CD4-positive, alpha-beta T cell (primary cell): ENCODE data around the gene RPLP2. TPM values are rescaled to one million over a fixed set of nuclear protein-coding genes. Genes with fewer than 3 reads are reported as not detected.

ENCODE experiments used
- ATAC-seq: fragments of 200-7000 bp; cut with Tn5 transposase; one replicate; pipeline ENCODE4 v1.10.0; 2022; ENCODE audit warnings: mild to moderate bottlenecking; ENCODE audit not compliant: poor library complexity
- CTCF ChIA-PET: fragments of 350-600 bp; sonication (Branson Sonifier 250); formaldehyde crosslinking; loops from one replicate; lab custom pipeline; 2021; ENCODE audit warnings: antibody characterized with exemption, inconsistent platforms; lab: Charles Lee
- POLR2A ChIA-PET: fragments of 350-600 bp; sonication (Branson Sonifier 250); formaldehyde crosslinking; loops from one replicate; lab custom pipeline; 2021; ENCODE audit warnings: antibody characterized with exemption, inconsistent platforms; lab: Charles Lee
- DNase-seq, 14 experiments: peaks; one replicate each; pipeline ENCODE4 v3.0.0-alpha.2; 2013 to 2020; ENCODE audit warnings: mixed read lengths in 2 of 14
- H3K27ac ChIP-seq, 2 donors: one replicate each; pipeline versions ENCODE4 v1.5.1 to v1.7.0; 2013; ENCODE audit warnings: low read length in 2 of 2, low read depth in 1 of 2, mild to moderate bottlenecking in 1 of 2
- H3K27me3 ChIP-seq, 2 experiments: 1 replicate in 1 of 2; 2 replicates in 1 of 2; pipeline versions ENCODE4 v1.6.1 to v1.7.0; 2013; ENCODE audit warnings: low read length in 2 of 2, control low read depth in 1 of 2, mild to moderate bottlenecking in 1 of 2, moderate library complexity in 1 of 2; ENCODE audit not compliant: insufficient read depth in 2 of 2, control insufficient read depth in 1 of 2
- H3K36me3 ChIP-seq: one replicate; pipeline ENCODE4 v1.6.1; 2013; ENCODE audit warnings: low read length, control low read depth; ENCODE audit not compliant: insufficient read depth
- H3K4me1 ChIP-seq: one replicate; pipeline ENCODE4 v1.6.1; 2013; ENCODE audit warnings: low read length, control low read depth; ENCODE audit not compliant: insufficient read depth
- H3K4me3 ChIP-seq: one replicate; pipeline ENCODE4 v1.5.1; 2013; ENCODE audit warnings: mild to moderate bottlenecking, low read length, moderate library complexity
- H3K9me3 ChIP-seq, 2 experiments: 1 replicate in 1 of 2; 2 replicates in 1 of 2; pipeline versions ENCODE4 v1.6.1 to v1.7.0; 2013; ENCODE audit warnings: low read length in 2 of 2, mild to moderate bottlenecking in 2 of 2, control low read depth in 1 of 2, moderate library complexity in 1 of 2; ENCODE audit not compliant: control insufficient read depth in 1 of 2, insufficient read depth in 1 of 2
- H3K27ac Mint-ChIP-seq: one replicate; pipeline ENCODE4 v1.8.0; 2020; ENCODE audit warnings: mixed read lengths
- H3K27me3 Mint-ChIP-seq: one replicate; pipeline ENCODE4 v1.8.0; 2021; ENCODE audit warnings: mixed read lengths
- H3K36me3 Mint-ChIP-seq: one replicate; pipeline ENCODE4 v1.8.0; 2021; ENCODE audit warnings: low read depth, mixed read lengths
- H3K4me1 Mint-ChIP-seq: one replicate; pipeline ENCODE4 v1.8.0; 2021; ENCODE audit warnings: low read depth, mixed read lengths
- H3K4me3 Mint-ChIP-seq: one replicate; pipeline ENCODE4 v1.8.0; 2020; ENCODE audit warnings: mild to moderate bottlenecking, mixed read lengths
- H3K9me3 Mint-ChIP-seq: one replicate; pipeline ENCODE4 v1.8.0; 2020; ENCODE audit warnings: mixed read lengths
- intact Hi-C, 2 experiments: fragments of 100-400 bp; cut with DNase I in 1 of 2; cut with micrococcal nuclease in 1 of 2; formaldehyde crosslinking; loops; one replicate each; pipeline versions ENCODE4 v1.15.1 to v1.9.0; 2023 to 2025; cut with DNase I, micrococcal nuclease
- total RNA-seq, 174 experiments: library from RNA in 2 of 174; stranded (reverse) in 2 of 174; gene quantifications; one replicate each; pipeline ENCODE4 v1.2.3 and lab custom pipeline; 2021 to 2026
- TF ChIP-seq, protein P1 (sequence below): fragments of 200-600 bp; IDR thresholded peaks from one replicate; pipeline ENCODE4 v1.8.0; 2022; ENCODE audit warnings: antibody characterized with exemption, mild to moderate bottlenecking

The RPLP2 gene
- total RNA-seq, 2 experiments from 2014 or later = 5,234 to 5,390 TPM

DNA sequence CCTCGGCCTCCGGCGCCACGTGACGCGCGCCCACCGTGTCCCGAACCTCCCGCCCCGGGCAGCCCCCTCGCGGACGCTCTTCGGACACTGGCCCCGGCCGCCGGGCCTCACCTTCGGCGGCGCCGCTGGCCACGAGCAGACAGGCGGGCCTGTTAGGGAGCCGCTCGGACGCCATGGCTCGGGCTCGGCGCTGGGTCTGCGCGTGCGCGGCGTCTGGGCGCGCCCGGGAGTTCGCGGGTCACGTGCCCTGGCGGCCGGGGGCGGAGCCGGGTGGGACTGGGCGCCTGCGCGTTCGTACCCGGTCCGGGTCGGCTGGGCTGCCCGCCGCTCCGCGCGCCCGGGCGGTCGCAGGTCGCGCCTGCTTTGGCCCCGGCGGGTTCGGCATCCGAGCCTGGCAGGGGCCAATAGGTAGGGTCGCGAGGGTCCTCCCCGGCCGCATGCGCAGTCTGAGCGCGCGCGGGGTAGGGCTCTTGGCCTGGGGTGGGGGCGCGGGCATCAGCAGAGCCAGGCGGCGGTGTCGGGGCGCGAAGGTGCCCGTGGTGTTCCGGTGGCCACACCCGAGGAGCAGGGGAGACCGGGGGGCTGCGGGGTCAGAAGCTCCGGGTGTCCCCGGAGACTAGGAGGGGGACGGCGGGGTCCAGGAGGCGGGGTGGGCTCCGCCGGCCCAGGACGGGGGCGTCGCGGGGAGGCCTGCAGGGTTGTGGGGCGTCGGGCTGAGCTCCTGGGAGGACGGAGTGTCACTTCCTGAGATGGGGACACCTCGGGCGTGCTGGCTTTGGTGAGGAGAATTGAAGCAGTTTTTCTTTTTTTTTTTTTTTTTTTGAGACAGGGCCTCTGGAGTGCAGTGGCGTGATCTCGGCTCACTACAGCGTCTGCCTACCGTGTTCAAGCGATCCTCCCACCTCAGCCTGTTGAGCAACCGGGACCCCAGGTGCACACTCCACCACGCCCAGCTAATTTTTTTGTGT is 32.2 kb upstream of the RPLP2 start, which contains the start of gene GATD1:
GATD1 (minus strand) TSS at position 200 of the 968 bp plus-strand sequence; CDS start at position 175, 25 bp downstream.
- CTCF ChIA-PET = interaction anchor here (0.7 to 1.4 kb wide), 2 partner anchors 32 to 223 kb away, joined by 3 to 4 read pairs; partner anchors contain the start of gene RPLP2

DNA sequence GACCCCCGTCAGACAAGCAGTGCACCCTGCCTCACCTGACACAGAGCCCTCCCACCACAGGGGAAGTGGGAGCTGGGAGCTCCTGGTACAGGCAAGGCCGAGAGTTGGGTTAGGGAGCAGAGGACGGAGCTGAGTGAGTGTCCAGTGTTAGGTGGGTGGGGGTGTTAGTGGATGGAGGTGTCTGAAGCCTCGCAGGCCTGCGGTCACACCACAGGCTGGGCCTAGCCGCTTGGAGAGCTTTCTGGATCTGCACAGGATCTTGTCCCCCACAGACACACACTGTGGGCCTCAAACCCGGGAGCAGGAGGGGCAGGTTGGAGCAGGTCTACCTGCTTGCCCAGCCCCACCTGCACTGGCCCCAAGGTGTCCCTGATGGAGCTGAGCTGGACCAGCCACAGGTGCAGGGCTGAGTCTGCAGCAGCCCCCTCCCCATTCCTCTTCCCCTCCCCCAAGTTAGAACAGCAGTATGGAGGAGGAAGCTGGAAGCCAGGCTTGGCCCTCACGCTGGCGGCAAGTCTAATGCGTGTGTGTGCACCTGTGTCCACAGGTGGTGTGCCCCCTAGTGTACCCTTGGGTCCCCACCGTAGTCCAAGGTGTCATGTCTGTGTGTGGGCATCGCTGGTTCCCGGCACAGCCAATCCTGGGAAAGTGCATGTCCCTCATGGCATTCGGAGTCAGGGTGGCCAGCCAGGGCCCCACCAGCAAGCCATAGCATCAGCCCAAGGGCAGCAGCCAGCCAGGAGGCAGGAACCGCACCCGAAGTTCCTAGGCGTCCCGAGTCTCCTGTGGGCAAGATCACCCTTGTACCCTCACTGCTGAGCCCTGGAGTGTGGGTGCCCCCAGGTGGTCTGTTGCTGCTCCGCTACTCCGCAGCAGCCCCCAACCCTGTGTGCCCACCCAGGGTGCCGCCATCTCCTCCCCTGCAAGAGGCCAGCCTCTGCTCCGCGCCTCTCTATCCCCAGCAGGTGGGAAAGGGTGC is 30.5 kb upstream of the RPLP2 start:
- ChIA-PET POLR2A (interaction anchor here (1.5 kb wide), 1 partner anchor 204 kb away, joined by 3 read pairs; no protein-coding TSS in a partner anchor), CTCF (no interaction called here)
- Mint-ChIP-seq H3K9me3 (no peaks in the 10 kb centered on the region), H3K4me3 (peak overlapping the region; percentile 70), H3K27me3 (no peaks in the 10 kb centered on the region), H3K4me1 (peaks cover 19% of the 10 kb centered on the region), H3K27ac (no peak overlapping the region), H3K36me3 (peaks cover 2% of the 10 kb centered on the region)
- no peaks in the 10 kb centered on the region for H3K36me3 ChIP-seq
- TF ChIP-seq, protein P1, sequence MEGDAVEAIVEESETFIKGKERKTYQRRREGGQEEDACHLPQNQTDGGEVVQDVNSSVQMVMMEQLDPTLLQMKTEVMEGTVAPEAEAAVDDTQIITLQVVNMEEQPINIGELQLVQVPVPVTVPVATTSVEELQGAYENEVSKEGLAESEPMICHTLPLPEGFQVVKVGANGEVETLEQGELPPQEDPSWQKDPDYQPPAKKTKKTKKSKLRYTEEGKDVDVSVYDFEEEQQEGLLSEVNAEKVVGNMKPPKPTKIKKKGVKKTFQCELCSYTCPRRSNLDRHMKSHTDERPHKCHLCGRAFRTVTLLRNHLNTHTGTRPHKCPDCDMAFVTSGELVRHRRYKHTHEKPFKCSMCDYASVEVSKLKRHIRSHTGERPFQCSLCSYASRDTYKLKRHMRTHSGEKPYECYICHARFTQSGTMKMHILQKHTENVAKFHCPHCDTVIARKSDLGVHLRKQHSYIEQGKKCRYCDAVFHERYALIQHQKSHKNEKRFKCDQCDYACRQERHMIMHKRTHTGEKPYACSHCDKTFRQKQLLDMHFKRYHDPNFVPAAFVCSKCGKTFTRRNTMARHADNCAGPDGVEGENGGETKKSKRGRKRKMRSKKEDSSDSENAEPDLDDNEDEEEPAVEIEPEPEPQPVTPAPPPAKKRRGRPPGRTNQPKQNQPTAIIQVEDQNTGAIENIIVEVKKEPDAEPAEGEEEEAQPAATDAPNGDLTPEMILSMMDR = no peak
- intact Hi-C loops = loop anchor here in 1 of 2 experiments (2.0 kb wide), 1 partner anchor 16 kb away; no protein-coding TSS in a partner anchor
- H3K27ac ChIP-seq = no peak overlapping the region
- no peak overlapping the region for H3K4me3 ChIP-seq
- H3K9me3 ChIP-seq = no peaks in the 10 kb centered on the region
- no peak for ATAC-seq
- DNase-seq = peak in 2 of 14 experiments; percentile 8 to 35
- peaks cover 45% of the 10 kb centered on the region for H3K4me1 ChIP-seq
- no peaks in the 10 kb centered on the region for H3K27me3 ChIP-seq

More for the DNA sequence above, 32.2 kb upstream of the RPLP2 start, which contains the start of gene GATD1:
- TF ChIP-seq, protein P1 = no peak
- POLR2A ChIA-PET = interaction anchor here (0.8 to 1.4 kb wide), 7 partner anchors 19 to 202 kb away, joined by 3 to 7 read pairs (median 3); partner anchors contain the start of genes PHRF1, RPLP2, SLC25A22 and TMEM80
- no peaks in the 10 kb centered on the region for H3K9me3 ChIP-seq
- H3K4me1 ChIP-seq = peaks cover 48% of the 10 kb centered on the region
- ATAC-seq (peak; percentile 87), DNase-seq (peak; percentile 85 to 96 (median 93))
- H3K27ac ChIP-seq = peak within 1 kb of the TSS in 1 of 2 donors; percentile 56
- H3K27me3 Mint-ChIP-seq = no peaks in the 10 kb centered on the region
- peaks cover 9% of the 10 kb centered on the region for H3K36me3 ChIP-seq
- H3K4me3 Mint-ChIP-seq = peak within 1 kb of the TSS; percentile 90
- H3K9me3 Mint-ChIP-seq = no peaks in the 10 kb centered on the region
- peak within 1 kb of the TSS; percentile 67 for H3K4me3 ChIP-seq
- no peaks in the 10 kb centered on the region for H3K27me3 ChIP-seq
- peaks cover 3% of the 10 kb centered on the region for H3K36me3 Mint-ChIP-seq
- peak within 1 kb of the TSS; percentile 77 for H3K27ac Mint-ChIP-seq
- H3K4me1 Mint-ChIP-seq = peaks cover 11% of the 10 kb centered on the region
- intact Hi-C loops = loop anchor here (1.0 to 2.0 kb wide), 4 partner anchors 17 to 82 kb away; partner anchors contain the start of genes DEAF1 (in 1 of the 2), RPLP2 (in 1 of the 2) and TMEM80 (in 1 of the 2)
